Measurements from ENCODE around the gene RAVER1.
A peak's percentile ranks its signal among the peaks of the same experiment; 100 is the strongest.

RAVER1 gene

DNA sequence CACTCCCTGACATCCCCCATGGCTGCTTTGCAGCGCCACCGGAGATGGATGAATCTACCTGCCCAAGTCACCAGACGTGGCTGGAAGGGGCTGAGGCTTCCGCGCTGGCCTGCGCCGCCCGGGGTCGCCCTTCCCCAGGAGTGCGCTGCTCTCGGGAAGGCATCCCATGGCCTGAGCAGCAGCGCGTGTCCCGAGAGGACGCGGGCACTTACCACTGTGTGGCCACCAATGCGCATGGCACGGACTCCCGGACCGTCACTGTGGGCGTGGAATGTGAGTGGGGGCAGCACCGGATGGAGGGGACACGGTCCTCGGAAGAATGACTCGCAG is 39.0 kb downstream of the RAVER1 start:
- H3K4me1 Mint-ChIP-seq: peaks cover 15% of the 10 kb centered on the region
- peak overlapping the region in 1 of 3 experiments; percentile 11 for H3K4me3 Mint-ChIP-seq
- peaks cover 3% of the 10 kb centered on the region for H3K9me3 Mint-ChIP-seq
- H3K36me3 Mint-ChIP-seq (ENCODE audit: low read depth): no peaks in the 10 kb centered on the region
- no peak overlapping the region for H3K27ac Mint-ChIP-seq
- peaks cover 95% of the 10 kb centered on the region for H3K27me3 Mint-ChIP-seq (ENCODE audit: low read depth)
- TF ChIP-seq, protein P1, sequence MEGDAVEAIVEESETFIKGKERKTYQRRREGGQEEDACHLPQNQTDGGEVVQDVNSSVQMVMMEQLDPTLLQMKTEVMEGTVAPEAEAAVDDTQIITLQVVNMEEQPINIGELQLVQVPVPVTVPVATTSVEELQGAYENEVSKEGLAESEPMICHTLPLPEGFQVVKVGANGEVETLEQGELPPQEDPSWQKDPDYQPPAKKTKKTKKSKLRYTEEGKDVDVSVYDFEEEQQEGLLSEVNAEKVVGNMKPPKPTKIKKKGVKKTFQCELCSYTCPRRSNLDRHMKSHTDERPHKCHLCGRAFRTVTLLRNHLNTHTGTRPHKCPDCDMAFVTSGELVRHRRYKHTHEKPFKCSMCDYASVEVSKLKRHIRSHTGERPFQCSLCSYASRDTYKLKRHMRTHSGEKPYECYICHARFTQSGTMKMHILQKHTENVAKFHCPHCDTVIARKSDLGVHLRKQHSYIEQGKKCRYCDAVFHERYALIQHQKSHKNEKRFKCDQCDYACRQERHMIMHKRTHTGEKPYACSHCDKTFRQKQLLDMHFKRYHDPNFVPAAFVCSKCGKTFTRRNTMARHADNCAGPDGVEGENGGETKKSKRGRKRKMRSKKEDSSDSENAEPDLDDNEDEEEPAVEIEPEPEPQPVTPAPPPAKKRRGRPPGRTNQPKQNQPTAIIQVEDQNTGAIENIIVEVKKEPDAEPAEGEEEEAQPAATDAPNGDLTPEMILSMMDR (IDR thresholded peaks at IDR 0.05; ENCODE audit: unreplicated experiment in 3 of 3): peak in 1 of 3 experiments; percentile 11

DNA sequence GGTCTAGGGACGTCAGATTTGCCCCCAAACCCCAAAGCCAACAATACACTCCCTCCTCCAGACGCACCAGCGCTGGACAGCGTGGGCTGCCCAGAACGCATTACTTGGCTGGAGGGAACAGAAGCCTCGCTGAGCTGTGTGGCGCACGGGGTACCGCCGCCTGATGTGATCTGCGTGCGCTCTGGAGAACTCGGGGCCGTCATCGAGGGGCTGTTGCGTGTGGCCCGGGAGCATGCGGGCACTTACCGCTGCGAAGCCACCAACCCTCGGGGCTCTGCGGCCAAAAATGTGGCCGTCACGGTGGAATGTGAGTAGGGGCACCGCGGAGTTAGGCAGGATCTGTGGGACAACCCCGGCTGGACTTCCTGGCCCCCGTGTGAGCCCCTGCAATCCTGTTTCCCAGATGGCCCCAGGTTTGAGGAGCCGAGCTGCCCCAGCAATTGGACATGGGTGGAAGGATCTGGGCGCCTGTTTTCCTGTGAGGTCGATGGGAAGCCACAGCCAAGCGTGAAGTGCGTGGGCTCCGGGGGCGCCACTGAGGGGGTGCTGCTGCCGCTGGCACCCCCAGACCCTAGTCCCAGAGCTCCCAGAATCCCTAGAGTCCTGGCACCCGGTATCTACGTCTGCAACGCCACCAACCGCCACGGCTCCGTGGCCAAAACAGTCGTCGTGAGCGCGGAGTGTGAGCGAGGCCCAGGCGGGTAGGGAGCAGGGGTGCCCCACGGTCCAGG is 39.5 kb downstream of the RAVER1 start:
- TF ChIP-seq, protein P1 (IDR thresholded peaks at IDR 0.05; ENCODE audit: unreplicated experiment in 3 of 3): no peak

DNA sequence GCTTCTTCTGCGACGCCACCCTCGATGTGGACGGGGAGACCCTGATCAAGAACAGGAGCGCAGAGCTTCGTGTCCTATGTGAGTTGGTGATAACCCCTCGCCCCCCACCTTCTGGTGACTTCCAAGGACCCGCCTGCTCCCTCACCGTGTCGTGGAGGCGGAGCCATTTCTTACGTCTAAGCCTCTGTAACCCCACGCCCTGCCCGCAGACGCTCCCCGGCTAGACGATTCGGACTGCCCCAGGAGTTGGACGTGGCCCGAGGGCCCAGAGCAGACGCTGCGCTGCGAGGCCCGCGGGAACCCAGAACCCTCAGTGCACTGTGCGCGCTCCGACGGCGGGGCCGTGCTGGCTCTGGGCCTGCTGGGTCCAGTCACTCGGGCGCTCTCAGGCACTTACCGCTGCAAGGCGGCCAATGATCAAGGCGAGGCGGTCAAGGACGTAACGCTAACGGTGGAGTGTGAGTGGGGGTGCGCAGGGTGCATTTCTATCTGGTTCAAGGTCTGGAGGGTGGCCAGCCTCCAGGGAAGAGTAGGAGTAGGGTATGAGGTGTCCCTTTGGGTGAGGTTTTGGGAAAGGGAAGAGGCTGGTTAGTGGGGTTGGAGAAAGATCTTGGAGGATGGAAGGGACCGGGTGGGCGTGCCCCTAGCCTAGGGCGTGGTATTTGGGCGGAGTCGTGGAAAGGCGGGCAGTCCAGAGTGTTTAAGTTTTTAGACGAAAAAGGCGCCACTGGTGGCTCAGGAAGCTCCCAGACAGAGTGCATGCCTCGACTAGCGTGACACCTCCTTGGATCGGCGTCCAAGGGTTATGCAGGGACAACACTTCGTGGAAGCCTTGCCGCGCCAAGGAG is 40.3 kb downstream of the RAVER1 start:
- no peak overlapping the region for H3K27ac Mint-ChIP-seq
- H3K27me3 Mint-ChIP-seq (ENCODE audit: low read depth): peaks cover 99% of the 10 kb centered on the region
- TF ChIP-seq, protein P1 (IDR thresholded peaks at IDR 0.05; ENCODE audit: unreplicated experiment in 3 of 3): no peak
- no peaks in the 10 kb centered on the region for H3K36me3 Mint-ChIP-seq (ENCODE audit: low read depth)
- peak overlapping the region; percentile 73 to 75 (median 74) for H3K4me3 Mint-ChIP-seq
- peaks cover 21% of the 10 kb centered on the region for H3K4me1 Mint-ChIP-seq
- H3K9me3 Mint-ChIP-seq: peaks cover 3% of the 10 kb centered on the region

More for the DNA sequence above, 39.5 kb downstream of the RAVER1 start:
- Mint-ChIP-seq H3K27me3 (ENCODE audit: low read depth) (peaks cover 98% of the 10 kb centered on the region), H3K9me3 (peaks cover 3% of the 10 kb centered on the region), H3K4me3 (no peak overlapping the region), H3K36me3 (ENCODE audit: low read depth) (no peaks in the 10 kb centered on the region), H3K4me1 (peaks cover 17% of the 10 kb centered on the region), H3K27ac (no peak overlapping the region)

DNA sequence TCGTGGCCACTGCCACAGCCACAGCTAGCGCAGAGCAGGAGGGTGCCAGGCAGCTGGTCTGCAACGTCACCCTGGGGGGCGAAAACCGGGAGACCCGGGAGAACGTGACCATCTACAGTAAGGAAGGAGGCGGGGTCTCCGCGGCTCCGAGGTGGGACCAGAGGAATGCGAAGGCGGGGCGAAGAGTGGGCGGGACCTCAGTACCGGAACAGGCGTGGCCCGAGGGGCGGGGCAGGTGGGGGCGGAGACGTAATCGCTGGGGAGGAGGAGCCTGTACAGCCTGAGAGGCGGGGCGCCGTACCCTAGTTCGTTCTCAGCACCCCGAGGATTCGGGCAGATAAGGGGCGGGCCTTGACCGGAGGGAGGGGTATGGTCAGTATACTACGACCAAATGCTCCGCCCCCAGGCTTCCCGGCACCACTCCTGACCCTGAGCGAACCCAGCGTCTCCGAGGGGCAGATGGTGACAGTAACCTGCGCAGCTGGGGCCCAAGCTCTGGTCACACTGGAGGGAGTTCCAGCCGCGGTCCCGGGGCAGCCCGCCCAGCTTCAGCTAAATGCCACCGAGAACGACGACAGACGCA is 41.0 kb downstream of the RAVER1 start:
- Mint-ChIP-seq H3K36me3 (ENCODE audit: low read depth) (no peaks in the 10 kb centered on the region), H3K27ac (no peak overlapping the region), H3K4me1 (peaks cover 21% of the 10 kb centered on the region), H3K4me3 (peak overlapping the region; percentile 73 to 75 (median 74)), H3K27me3 (ENCODE audit: low read depth) (peaks cover 99% of the 10 kb centered on the region), H3K9me3 (peaks cover 3% of the 10 kb centered on the region)
- TF ChIP-seq, protein P1 (IDR thresholded peaks at IDR 0.05; ENCODE audit: unreplicated experiment in 3 of 3): no peak

DNA sequence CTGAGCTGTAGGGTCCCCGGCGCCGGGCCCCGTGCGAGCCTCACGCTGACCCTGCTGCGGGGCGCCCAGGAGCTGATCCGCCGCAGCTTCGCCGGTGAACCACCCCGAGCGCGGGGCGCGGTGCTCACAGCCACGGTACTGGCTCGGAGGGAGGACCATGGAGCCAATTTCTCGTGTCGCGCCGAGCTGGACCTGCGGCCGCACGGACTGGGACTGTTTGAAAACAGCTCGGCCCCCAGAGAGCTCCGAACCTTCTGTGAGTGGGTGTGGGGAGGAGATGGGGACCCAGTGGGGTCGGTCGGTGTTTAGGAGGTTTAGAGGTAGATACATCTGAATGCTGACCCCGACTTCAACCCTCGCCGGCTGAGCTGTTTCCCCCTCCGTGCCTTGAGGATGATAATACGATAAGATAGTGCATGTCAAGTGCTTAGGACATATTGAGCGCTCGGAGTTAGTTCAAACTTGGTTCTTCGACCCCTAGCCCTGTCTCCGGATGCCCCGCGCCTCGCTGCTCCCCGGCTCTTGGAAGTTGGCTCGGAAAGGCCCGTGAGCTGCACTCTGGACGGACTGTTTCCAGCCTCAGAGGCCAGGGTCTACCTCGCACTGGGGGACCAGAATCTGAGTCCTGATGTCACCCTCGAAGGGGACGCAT is 41.6 kb downstream of the RAVER1 start:
- no peak overlapping the region for H3K27ac Mint-ChIP-seq
- peaks cover 100% of the 10 kb centered on the region for H3K27me3 Mint-ChIP-seq (ENCODE audit: low read depth)
- TF ChIP-seq, protein P1 (IDR thresholded peaks at IDR 0.05; ENCODE audit: unreplicated experiment in 3 of 3): no peak

More for the DNA sequence above, 41.6 kb downstream of the RAVER1 start:
- no peaks in the 10 kb centered on the region for H3K36me3 Mint-ChIP-seq (ENCODE audit: low read depth)
- H3K9me3 Mint-ChIP-seq: peaks cover 3% of the 10 kb centered on the region
- H3K4me1 Mint-ChIP-seq: peaks cover 22% of the 10 kb centered on the region
- peak overlapping the region; percentile 73 to 81 (median 75) for H3K4me3 Mint-ChIP-seq
